Astrocyte (in vitro differentiated cells and primary cell): Measurements from ENCODE around the gene DNAJC9.

ENCODE experiments used
- CTCF ChIP-seq: IDR thresholded peaks from 2 replicates; pipeline ENCODE4 v1.5.1; 2011; ENCODE audit warnings: low read depth, mild to moderate bottlenecking, inconsistent platforms, low read length, moderate library complexity; ENCODE audit not compliant: insufficient read depth
- EZH2 ChIP-seq: IDR thresholded peaks from 2 replicates; pipeline ENCODE4 v1.6.1; 2012; ENCODE audit warnings: mild to moderate bottlenecking, low read length, inconsistent platforms; ENCODE audit not compliant: insufficient read depth

DNA sequence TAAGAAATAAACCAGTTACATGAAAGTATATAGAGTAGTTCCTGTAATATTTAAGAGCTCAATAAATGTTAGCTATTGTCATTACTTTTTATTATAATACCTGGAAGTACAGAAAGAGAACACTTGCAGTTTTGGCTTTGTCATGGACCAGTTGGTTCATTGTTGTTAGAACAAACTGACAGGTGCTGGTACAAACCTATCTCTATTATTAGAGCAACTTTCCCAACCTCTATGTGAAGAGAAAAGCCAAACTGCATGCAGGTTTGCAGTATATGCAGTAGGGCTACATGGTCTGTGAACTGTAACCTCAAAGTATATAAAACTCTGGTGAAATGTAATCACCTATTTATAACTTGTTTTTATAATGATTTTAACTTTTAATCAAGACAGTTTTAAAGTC lies 20.4 kb downstream of the DNAJC9 start:
- no peak for TF ChIP-seq EZH2
- no peak for TF ChIP-seq CTCF
